ENCODE results near the gene IL16.

- TF ChIP-seq CTCF (IDR thresholded peaks at IDR 0.05) = no peak
- no peak for TF ChIP-seq ZFX (IDR thresholded peaks at IDR 0.05; ENCODE audit: borderline replicate concordance)
These were observed 2.5 kb downstream of the IL16 start for GRCh38 chr15:81199031-81199779.

Data from 22Rv1 (cell line).